GM12878 (cell line): Measurements from ENCODE around the gene CERK. TPM values are rescaled to one million over a fixed set of nuclear protein-coding genes. Genes with fewer than 3 reads are reported as not detected.

ENCODE experiments used
- ATF2 ChIP-seq: IDR thresholded peaks from 2 replicates; pipeline ENCODE4 v1.6.1; 2012; ENCODE audit warnings: low read length, inconsistent platforms
- CHD2 ChIP-seq: IDR thresholded peaks from 2 replicates; pipeline ENCODE4 v1.6.1; 2011; ENCODE audit warnings: low read depth, low read length, improper control_type of control experiment, borderline replicate concordance
- CREB1 ChIP-seq: IDR thresholded peaks from 2 replicates; pipeline ENCODE4 v1.6.1; 2012; ENCODE audit warnings: low read depth, mild to moderate bottlenecking, inconsistent platforms
- DPF2 ChIP-seq: fragments of 450-650 bp; IDR thresholded peaks from 2 replicates; pipeline ENCODE4 v1.6.1; 2017; ENCODE audit warnings: mild to moderate bottlenecking
- E4F1 ChIP-seq: fragments of 450-650 bp; IDR thresholded peaks from 2 replicates; pipeline ENCODE4 v1.6.1; 2018; ENCODE audit warnings: borderline replicate concordance, mild to moderate bottlenecking; ENCODE audit not compliant: partially characterized antibody
- ETV6 ChIP-seq, 2 experiments: fragments of 450-650 bp in 1 of 2; IDR thresholded peaks in 1 of 2; conservative IDR thresholded peaks in 1 of 2; 2 replicates each; pipeline ENCODE4 v1.6.1; 2014; ENCODE audit warnings: antibody characterized with exemption in 1 of 2, borderline replicate concordance in 1 of 2, low read depth in 1 of 2, mild to moderate bottlenecking in 1 of 2, moderate library complexity in 1 of 2
- GATAD2B ChIP-seq: fragments of 450-650 bp; conservative IDR thresholded peaks from 2 replicates; pipeline ENCODE4 v1.6.1; 2017; ENCODE audit warnings: low read depth, mild to moderate bottlenecking, moderate library complexity
- HCFC1 ChIP-seq: fragments of 150-350 bp; IDR thresholded peaks from 2 replicates; pipeline ENCODE4 v1.6.1; 2014; ENCODE audit warnings: low read length
- HDAC6 ChIP-seq: fragments of 200-600 bp; sonication (generic); IDR thresholded peaks from one replicate; pipeline ENCODE4 v1.8.0; 2017; ENCODE audit warnings: antibody characterized with exemption; ENCODE audit not compliant: unreplicated experiment
- NBN ChIP-seq: fragments of 450-650 bp; IDR thresholded peaks from 2 replicates; pipeline ENCODE4 v1.6.1; 2016
- NKRF ChIP-seq: fragments of 450-650 bp; conservative IDR thresholded peaks from 2 replicates; pipeline ENCODE4 v1.6.1; 2017; ENCODE audit warnings: mild to moderate bottlenecking, moderate library complexity
- NR2F1 ChIP-seq: fragments of 450-650 bp; conservative IDR thresholded peaks from 2 replicates; pipeline ENCODE4 v1.6.1; 2017; ENCODE audit warnings: mild to moderate bottlenecking
- PAX5 ChIP-seq: IDR thresholded peaks from 2 replicates; pipeline ENCODE4 v1.6.1; 2011; ENCODE audit warnings: low read depth, low read length, borderline replicate concordance
- POLR2AphosphoS5 ChIP-seq: IDR thresholded peaks from 2 replicates; pipeline ENCODE4 v1.6.1; 2011; ENCODE audit warnings: mild to moderate bottlenecking, low read length, inconsistent platforms
- POU2F2 ChIP-seq: IDR thresholded peaks from 3 replicates; pipeline ENCODE4 v1.6.1; 2011; ENCODE audit warnings: low read depth, mild to moderate bottlenecking, low read length, borderline replicate concordance
- SIN3A ChIP-seq: IDR thresholded peaks from 2 replicates; pipeline ENCODE4 v1.6.1; 2012; ENCODE audit warnings: low read depth, low read length, improper control_type of control experiment
- SPI1 ChIP-seq: IDR thresholded peaks from 2 replicates; pipeline ENCODE4 v1.6.1; 2011; ENCODE audit warnings: low read depth, mild to moderate bottlenecking, low read length, moderate library complexity, borderline replicate concordance; ENCODE audit not compliant: insufficient read depth
- TBL1XR1 ChIP-seq: IDR thresholded peaks from 2 replicates; pipeline ENCODE4 v1.6.1; 2012; ENCODE audit warnings: low read depth, low read length, improper control_type of control experiment
- YBX1 ChIP-seq: fragments of 450-650 bp; IDR thresholded peaks from 2 replicates; pipeline ENCODE4 v1.6.1; 2016; ENCODE audit warnings: antibody characterized with exemption
- ZNF687 ChIP-seq: fragments of 450-650 bp; IDR thresholded peaks from 2 replicates; pipeline ENCODE4 v1.6.1; 2017; ENCODE audit warnings: mild to moderate bottlenecking, moderate library complexity
- polyA plus RNA-seq, 11 experiments: library from polyadenylated mRNA; depleted of rRNA in 4 of 11; unstranded in 6 of 11; stranded (reverse) in 5 of 11; fragments of >200 nt; fragmentation: Nextera tagmentation in 4 of 11; fragmentation: Illumina TruSeq in 1 of 11; extraction: Ambion mirVana in 4 of 11; extraction: Trizol in 1 of 11; gene quantifications; 1 replicate in 1 of 11; 2 replicates in 10 of 11; pipeline versions ENCODE4 v1.2.1 to v1.2.3, GENCODE V29; 2011 to 2016; ENCODE audit warnings: inconsistent platforms in 2 of 11, missing spikeins in 2 of 11, low read depth in 1 of 11
- total RNA-seq, 4 experiments: library from RNA; depleted of rRNA in 3 of 4; stranded (reverse); fragments of >200 nt in 3 of 4; fragmentation: Illumina TruSeq in 1 of 4; extraction: Trizol in 1 of 4; gene quantifications; 2 replicates each; pipeline versions ENCODE4 v1.2.1 to v1.2.3, GENCODE V29; 2013 to 2021

CERK gene
- total and polyA plus RNA-seq, 10 of the 15 experiments (the other 5 are each of a cell fraction or from before 2014, with no cell fraction given), result 4.0 to 41.1 (median 30.2) TPM

GRCh38 chr22:46734830-46735453 is 3.1 kb downstream of the CERK start (continued):
- TF ChIP-seq ATF2 (no peak), NKRF (peak; percentile 33; the same call in 1 of the 2 replicates), DPF2 (peak; percentile 53), SIN3A (peak; percentile 46; the same call in 1 of the 2 replicates), CREB1 (0 out of 2 replicates have a peak, but pooled peaks have one; percentile 23), GATAD2B (peak; percentile 68; the same call in 1 of the 2 replicates), CHD2 (0 out of 2 replicates have a peak, but pooled peaks have one; percentile 25), SPI1 (peak; percentile 77; the same call in 1 of the 2 replicates), POLR2AphosphoS5 (0 out of 2 replicates have a peak, but pooled peaks have one; percentile 22), E4F1 (peak; percentile 87), NR2F1 (peak; percentile 43), YBX1 (no peak), HDAC6 (no peak), ZNF687 (peak; percentile 43; the same call in 1 of the 2 replicates), PAX5 (peak; percentile 97), NBN (0 out of 2 replicates have a peak, but pooled peaks have one; percentile 22), POU2F2 (no peak), ETV6 (conservative IDR thresholded peaks at IDR 0.05 in 1 of 2, IDR thresholded peaks at IDR 0.05 in 1 of 2; ENCODE audit: borderline replicate concordance in 1 of 2, low read depth in 1 of 2) (peak in 1 of 2 experiments; percentile 63; a peak in 2 of 4 replicates), HCFC1 (no peak), TBL1XR1 (0 out of 2 replicates have a peak, but pooled peaks have one; percentile 20)
